ENCODE measurements around the gene ETV3.
A peak's percentile ranks its signal among the peaks of the same experiment; 100 is the strongest.

ETV3 gene

DNA sequence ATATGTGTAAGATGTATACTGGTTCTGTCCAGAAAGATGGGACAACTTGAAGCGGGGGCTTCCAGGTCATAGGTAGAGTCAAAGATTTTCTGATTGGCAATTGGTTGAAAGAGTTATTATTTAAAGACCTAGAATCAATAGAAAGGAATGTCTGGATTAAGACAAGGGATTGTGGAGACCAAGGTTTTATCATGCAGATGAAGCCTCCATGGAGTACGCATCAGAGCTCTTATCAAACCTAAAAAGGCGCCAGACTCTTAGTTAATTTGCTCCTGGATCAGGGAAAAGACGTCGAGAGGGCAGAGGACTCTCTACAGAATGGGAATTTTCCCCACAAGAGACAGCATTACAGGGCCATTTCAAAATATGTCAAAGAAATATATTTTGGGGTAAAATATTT, 23.7 kb upstream of the ETV3 start:
- Histone ChIP-seq H3K27me3 (ENCODE audit: insufficient read depth, low read length) (peaks cover 20% of the 10 kb centered on the region), H3K27ac (ENCODE audit: low read depth, low read length) (no peak overlapping the region)

DNA sequence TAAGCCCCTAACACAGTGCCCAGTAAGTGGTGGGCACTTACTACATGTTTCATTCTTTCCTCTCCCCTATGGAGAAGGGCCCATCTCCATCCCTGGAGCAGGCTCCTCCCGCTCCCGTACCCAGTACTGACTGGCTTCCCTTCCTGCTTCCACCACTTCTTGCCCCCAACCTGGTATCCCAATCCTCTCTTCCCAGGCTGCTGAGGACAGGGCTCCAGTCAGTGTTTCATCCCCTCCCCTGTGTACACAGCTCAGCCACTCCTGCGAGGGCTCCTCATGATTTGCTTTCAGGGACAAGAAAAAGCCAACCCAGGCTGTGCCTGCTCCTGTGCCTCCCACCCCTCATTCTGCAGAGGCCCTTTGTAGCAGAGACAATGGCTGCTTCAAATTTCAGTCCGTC, 20.8 kb upstream of the ETV3 start:
- Histone ChIP-seq H3K4me1 (ENCODE audit: control insufficient read depth, insufficient read depth, low read length, unreplicated experiment) (peaks cover 25% of the 10 kb centered on the region), H2AFZ (ENCODE audit: low read length, unreplicated experiment) (no peak overlapping the region), H3K79me2 (ENCODE audit: control insufficient read depth, insufficient read depth, low read length, unreplicated experiment) (no peaks in the 10 kb centered on the region), H3K27ac (ENCODE audit: low read depth, low read length) (no peak overlapping the region), H3K36me3 (ENCODE audit: insufficient read depth, low read length) (no peaks in the 10 kb centered on the region), H3K4me3 (ENCODE audit: low read depth, low read length) (no peak overlapping the region), H3K27me3 (ENCODE audit: insufficient read depth, low read length) (no peaks in the 10 kb centered on the region)

More for the DNA sequence above, 23.7 kb upstream of the ETV3 start:
- Histone ChIP-seq H3K4me3 (ENCODE audit: low read depth, low read length) (no peak overlapping the region), H3K4me1 (ENCODE audit: control insufficient read depth, insufficient read depth, low read length, unreplicated experiment) (peaks cover 5% of the 10 kb centered on the region), H3K79me2 (ENCODE audit: control insufficient read depth, insufficient read depth, low read length, unreplicated experiment) (no peaks in the 10 kb centered on the region), H2AFZ (ENCODE audit: low read length, unreplicated experiment) (no peak overlapping the region), H3K36me3 (ENCODE audit: insufficient read depth, low read length) (no peaks in the 10 kb centered on the region)

DNA sequence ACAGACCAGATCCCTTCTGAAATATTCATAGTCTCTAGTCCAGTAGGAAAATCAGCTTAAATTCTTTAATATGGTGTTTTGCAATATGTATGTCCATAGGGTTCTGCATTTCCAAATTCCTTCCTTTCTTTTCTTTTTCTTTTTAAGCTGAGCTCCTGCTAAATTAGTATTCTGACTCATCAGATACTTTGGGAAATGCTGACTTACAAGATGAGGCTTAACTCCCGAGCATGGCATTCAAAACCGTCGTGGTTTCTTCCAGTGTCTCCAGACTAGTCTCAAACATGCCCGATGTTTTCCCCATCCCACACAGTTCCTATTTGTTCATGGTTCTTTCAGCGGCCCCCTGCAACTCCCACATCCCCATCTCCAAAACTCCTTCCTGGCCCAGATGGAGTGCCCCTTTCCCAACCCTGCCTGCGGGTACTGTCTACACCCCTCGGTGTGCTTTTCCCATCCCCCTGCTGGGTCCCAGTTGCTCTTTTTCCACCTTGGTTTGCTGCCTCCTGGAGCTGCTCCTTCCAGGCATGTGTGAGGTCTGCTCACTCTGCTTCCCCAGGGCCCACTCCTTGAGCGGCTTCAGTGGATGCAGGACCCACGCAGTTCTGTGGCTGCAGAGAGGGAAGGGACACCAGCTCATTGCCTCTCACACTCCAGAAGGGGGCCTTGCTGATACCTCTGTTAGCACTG, 19.5 kb upstream of the ETV3 start:
- peaks cover 28% of the 10 kb centered on the region for H3K4me1 ChIP-seq (ENCODE audit: control insufficient read depth, insufficient read depth, low read length, unreplicated experiment)
- no peak overlapping the region for H3K4me3 ChIP-seq (ENCODE audit: low read depth, low read length)
- no peaks in the 10 kb centered on the region for H3K27me3 ChIP-seq (ENCODE audit: insufficient read depth, low read length)
- H3K79me2 ChIP-seq (ENCODE audit: control insufficient read depth, insufficient read depth, low read length, unreplicated experiment): no peaks in the 10 kb centered on the region
- no peak overlapping the region for H2AFZ ChIP-seq (ENCODE audit: low read length, unreplicated experiment)
- H3K36me3 ChIP-seq (ENCODE audit: insufficient read depth, low read length): no peaks in the 10 kb centered on the region
- no peak overlapping the region for H3K27ac ChIP-seq (ENCODE audit: low read depth, low read length)

DNA sequence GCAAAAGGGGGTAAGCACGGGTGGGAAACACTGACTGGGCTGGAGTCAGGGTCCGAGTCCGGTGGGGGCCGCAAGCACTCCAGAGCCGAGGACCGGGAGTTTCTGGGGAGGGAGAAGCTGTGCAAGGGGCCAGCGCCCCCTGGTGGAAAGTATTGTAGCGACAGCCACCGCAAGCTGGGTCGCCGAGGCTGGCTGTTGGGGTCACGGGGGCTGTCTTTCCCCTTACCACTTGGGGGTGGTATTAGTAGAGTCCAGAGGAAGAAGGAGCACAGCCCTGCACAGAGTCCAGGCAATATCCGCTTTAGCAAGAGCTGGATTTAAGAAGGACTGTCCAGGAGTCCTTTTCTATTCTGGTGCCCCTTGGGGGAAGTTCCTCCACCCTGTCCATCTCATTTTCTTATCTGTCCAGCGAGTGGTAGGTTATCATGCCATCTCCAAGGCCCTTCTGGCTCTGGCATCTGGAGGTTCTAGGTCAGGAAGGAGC, 17.9 kb upstream of the ETV3 start:
- Histone ChIP-seq H3K79me2 (ENCODE audit: control insufficient read depth, insufficient read depth, low read length, unreplicated experiment) (no peaks in the 10 kb centered on the region), H3K27me3 (ENCODE audit: insufficient read depth, low read length) (no peaks in the 10 kb centered on the region), H3K4me3 (ENCODE audit: low read depth, low read length) (peak overlapping the region; percentile 33), H2AFZ (ENCODE audit: low read length, unreplicated experiment) (no peak overlapping the region), H3K4me1 (ENCODE audit: control insufficient read depth, insufficient read depth, low read length, unreplicated experiment) (peaks cover 28% of the 10 kb centered on the region), H3K27ac (ENCODE audit: low read depth, low read length) (no peak overlapping the region), H3K36me3 (ENCODE audit: insufficient read depth, low read length) (no peaks in the 10 kb centered on the region)

DNA sequence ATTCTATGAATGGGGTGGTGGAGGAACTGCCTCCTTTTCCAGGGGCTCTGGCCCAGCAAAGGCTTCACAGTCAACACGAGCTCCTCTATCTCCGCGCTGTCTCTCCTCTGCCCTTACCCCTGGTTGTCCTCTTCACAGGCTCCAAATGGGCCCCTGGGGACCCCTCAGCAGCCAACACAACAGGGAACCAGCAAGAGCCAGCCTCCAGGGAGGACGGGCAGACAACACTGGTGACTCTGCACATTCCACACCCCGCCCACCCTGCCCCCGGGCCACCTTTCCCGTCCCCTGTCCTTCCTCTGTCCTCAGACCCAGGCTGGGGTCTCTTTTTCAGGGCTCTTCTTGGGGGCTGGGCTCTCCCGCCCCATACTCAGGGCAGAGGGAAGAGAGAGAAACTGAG, 17.5 kb upstream of the ETV3 start:
- Histone ChIP-seq H3K27me3 (ENCODE audit: insufficient read depth, low read length) (no peaks in the 10 kb centered on the region), H3K27ac (ENCODE audit: low read depth, low read length) (no peak overlapping the region), H3K4me1 (ENCODE audit: control insufficient read depth, insufficient read depth, low read length, unreplicated experiment) (peaks cover 28% of the 10 kb centered on the region), H3K4me3 (ENCODE audit: low read depth, low read length) (peak overlapping the region; percentile 33), H3K36me3 (ENCODE audit: insufficient read depth, low read length) (no peaks in the 10 kb centered on the region), H2AFZ (ENCODE audit: low read length, unreplicated experiment) (no peak overlapping the region), H3K79me2 (ENCODE audit: control insufficient read depth, insufficient read depth, low read length, unreplicated experiment) (no peaks in the 10 kb centered on the region)

DNA sequence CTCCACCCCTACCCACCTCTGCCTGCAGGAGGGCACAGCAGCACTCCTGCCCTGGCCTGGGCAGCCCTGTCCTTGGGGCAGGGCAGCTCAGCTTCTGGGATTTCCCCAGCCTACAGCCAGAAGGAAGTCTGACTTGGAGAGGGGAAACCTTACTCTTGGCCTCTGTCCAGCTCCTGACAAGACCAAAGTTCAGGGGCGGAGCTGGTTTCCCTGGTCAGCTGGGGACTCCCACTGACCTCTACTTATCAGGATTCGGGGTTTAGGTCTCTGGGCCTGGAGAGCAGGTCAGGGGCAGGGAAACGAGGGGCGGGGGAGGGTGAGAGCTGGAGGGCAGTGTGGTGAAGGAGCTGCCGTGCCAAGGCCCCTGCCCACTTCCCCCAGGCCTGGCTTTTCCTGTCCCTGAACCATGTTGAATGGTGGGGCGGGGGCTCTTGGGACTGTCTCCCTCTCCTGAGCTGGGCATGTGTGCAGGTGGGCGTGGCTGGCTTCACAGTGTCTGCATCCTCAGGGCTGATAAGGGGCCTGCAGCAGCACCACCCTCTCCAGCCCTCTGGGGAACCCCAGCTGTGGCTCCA, 16.8 kb upstream of the ETV3 start:
- 0 out of 2 replicates have a peak overlapping the region, but pooled peaks have one; percentile 33 for H3K4me3 ChIP-seq (ENCODE audit: low read depth, low read length)
- H3K27me3 ChIP-seq (ENCODE audit: insufficient read depth, low read length): 0 out of 2 replicates have a peak, but pooled peaks cover 2% of the 10 kb centered on the region
- no peaks in the 10 kb centered on the region for H3K36me3 ChIP-seq (ENCODE audit: insufficient read depth, low read length)
- H2AFZ ChIP-seq (ENCODE audit: low read length, unreplicated experiment): no peak overlapping the region
- H3K79me2 ChIP-seq (ENCODE audit: control insufficient read depth, insufficient read depth, low read length, unreplicated experiment): no peaks in the 10 kb centered on the region
- H3K4me1 ChIP-seq (ENCODE audit: control insufficient read depth, insufficient read depth, low read length, unreplicated experiment): peaks cover 28% of the 10 kb centered on the region
- H3K27ac ChIP-seq (ENCODE audit: low read depth, low read length): no peak overlapping the region

DNA sequence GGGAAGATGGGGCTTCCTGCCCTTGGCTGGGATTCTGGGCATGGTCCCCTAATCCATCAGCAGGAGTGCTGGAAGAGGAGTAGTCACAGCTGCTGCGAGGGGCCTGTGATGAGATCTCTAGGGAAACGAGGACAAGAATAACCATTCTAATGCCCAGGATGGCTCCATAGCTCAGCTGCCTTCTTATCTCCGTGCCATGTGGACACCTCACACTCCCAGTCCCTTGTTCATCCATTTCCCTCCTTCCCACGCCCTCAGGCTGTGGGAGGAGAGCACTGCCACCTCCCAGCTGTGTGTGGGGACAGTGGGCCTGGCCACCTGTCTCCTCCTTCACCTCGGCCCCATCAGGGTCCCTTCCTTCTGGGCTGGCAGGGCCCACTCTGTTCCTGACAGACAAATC, 16.1 kb upstream of the ETV3 start:
- Histone ChIP-seq H3K27me3 (ENCODE audit: insufficient read depth, low read length) (0 out of 2 replicates have a peak, but pooled peaks cover 7% of the 10 kb centered on the region), H3K36me3 (ENCODE audit: insufficient read depth, low read length) (no peaks in the 10 kb centered on the region), H3K4me1 (ENCODE audit: control insufficient read depth, insufficient read depth, low read length, unreplicated experiment) (peaks cover 28% of the 10 kb centered on the region), H3K79me2 (ENCODE audit: control insufficient read depth, insufficient read depth, low read length, unreplicated experiment) (no peaks in the 10 kb centered on the region), H3K27ac (ENCODE audit: low read depth, low read length) (no peak overlapping the region), H2AFZ (ENCODE audit: low read length, unreplicated experiment) (no peak overlapping the region), H3K4me3 (ENCODE audit: low read depth, low read length) (no peak overlapping the region)

DNA sequence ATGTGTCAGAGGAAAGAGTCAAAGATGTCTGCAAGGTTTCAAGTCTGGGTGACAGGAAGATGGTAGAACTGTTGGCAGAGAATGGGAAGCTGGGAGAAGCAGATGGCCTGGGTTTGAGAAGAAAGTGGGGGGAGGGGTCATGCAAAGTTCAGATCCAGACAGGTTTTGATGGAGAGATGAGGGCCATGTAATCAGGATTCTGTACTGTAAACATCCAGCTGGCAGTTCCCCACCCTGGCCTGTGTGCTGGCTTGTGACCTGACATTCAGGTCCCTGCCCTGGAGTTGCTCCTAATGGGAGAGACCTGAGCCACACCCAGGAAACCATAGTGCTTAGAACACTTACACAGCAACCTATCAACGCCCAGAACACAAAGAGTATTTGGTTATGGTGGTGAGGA, 15.6 kb upstream of the ETV3 start:
- H3K79me2 ChIP-seq (ENCODE audit: control insufficient read depth, insufficient read depth, low read length, unreplicated experiment): no peaks in the 10 kb centered on the region
- H3K27me3 ChIP-seq (ENCODE audit: insufficient read depth, low read length): 0 out of 2 replicates have a peak, but pooled peaks cover 7% of the 10 kb centered on the region
- H3K27ac ChIP-seq (ENCODE audit: low read depth, low read length): no peak overlapping the region
- H3K36me3 ChIP-seq (ENCODE audit: insufficient read depth, low read length): no peaks in the 10 kb centered on the region
- H3K4me3 ChIP-seq (ENCODE audit: low read depth, low read length): no peak overlapping the region
- H3K4me1 ChIP-seq (ENCODE audit: control insufficient read depth, insufficient read depth, low read length, unreplicated experiment): peaks cover 28% of the 10 kb centered on the region
- no peak overlapping the region for H2AFZ ChIP-seq (ENCODE audit: low read length, unreplicated experiment)

DNA sequence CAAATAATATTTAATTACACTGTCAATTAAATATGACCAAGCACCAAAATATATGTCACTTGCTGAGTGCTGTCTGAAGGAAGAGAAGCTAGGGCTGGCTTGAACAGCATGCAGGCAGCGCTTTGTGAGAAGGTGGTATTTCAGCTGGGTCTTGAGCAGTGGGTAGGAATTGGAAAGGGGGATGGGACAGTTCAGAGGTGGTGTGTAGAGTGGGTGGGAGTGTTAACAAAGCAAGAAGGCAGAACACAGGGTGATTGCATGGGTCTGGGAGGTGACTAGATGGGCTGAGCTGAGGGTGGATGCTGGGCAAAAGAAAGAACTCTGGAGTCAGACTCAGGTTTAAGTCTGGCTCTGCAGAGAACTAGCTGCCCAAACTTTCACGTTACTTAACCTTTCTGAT, 14.3 kb upstream of the ETV3 start:
- no peak overlapping the region for H3K4me3 ChIP-seq (ENCODE audit: low read depth, low read length)
- peaks cover 23% of the 10 kb centered on the region for H3K4me1 ChIP-seq (ENCODE audit: control insufficient read depth, insufficient read depth, low read length, unreplicated experiment)
- 0 out of 2 replicates have a peak, but pooled peaks cover 7% of the 10 kb centered on the region for H3K27me3 ChIP-seq (ENCODE audit: insufficient read depth, low read length)
- H3K27ac ChIP-seq (ENCODE audit: low read depth, low read length): no peak overlapping the region
- H3K36me3 ChIP-seq (ENCODE audit: insufficient read depth, low read length): no peaks in the 10 kb centered on the region
- no peak overlapping the region for H2AFZ ChIP-seq (ENCODE audit: low read length, unreplicated experiment)
- no peaks in the 10 kb centered on the region for H3K79me2 ChIP-seq (ENCODE audit: control insufficient read depth, insufficient read depth, low read length, unreplicated experiment)

DNA sequence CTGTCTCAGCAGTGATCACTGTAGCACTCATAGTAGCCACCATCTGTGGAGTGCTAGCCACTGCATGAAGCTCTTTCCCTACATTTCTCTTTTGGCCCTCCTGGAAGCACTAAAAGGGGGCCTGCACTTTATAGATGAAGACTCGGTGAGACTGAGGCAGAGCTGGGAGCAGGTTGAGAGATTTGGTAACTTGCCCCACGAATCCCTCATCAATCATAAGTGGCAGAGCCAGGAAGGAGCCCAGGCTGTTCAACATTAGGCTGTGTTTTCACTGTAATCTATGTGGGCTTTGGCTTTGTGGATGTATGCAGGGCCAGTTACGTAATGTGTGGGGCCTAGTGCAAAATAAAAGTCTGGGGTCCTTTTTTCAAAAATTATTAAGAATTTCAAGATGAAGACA, 13.3 kb upstream of the ETV3 start:
- Histone ChIP-seq H3K4me3 (ENCODE audit: low read depth, low read length) (no peak overlapping the region), H3K4me1 (ENCODE audit: control insufficient read depth, insufficient read depth, low read length, unreplicated experiment) (peaks cover 23% of the 10 kb centered on the region), H2AFZ (ENCODE audit: low read length, unreplicated experiment) (no peak overlapping the region), H3K36me3 (ENCODE audit: insufficient read depth, low read length) (no peaks in the 10 kb centered on the region), H3K27me3 (ENCODE audit: insufficient read depth, low read length) (0 out of 2 replicates have a peak, but pooled peaks cover 9% of the 10 kb centered on the region), H3K79me2 (ENCODE audit: control insufficient read depth, insufficient read depth, low read length, unreplicated experiment) (no peaks in the 10 kb centered on the region), H3K27ac (ENCODE audit: low read depth, low read length) (no peak overlapping the region)

DNA sequence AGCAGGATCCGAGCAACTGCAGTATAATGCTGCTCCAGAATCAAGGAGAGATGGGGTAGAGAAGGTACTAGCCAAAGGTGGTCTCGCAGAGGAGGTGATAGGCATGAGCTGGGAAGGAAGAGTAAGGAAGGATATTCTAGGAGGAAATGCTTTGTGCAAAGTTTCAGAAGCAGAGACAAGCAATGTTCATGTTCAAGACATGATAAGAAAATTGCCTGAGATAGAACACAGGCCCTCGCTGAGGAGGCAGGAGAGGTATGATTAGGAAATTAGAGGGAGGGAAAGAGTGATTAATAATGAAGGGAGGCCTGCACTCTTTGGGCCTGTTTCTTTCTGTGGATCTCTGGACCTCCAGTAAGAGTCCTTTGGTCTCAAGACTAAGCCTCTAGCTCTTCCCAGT, 12.9 kb upstream of the ETV3 start:
- Histone ChIP-seq H3K4me3 (ENCODE audit: low read depth, low read length) (no peak overlapping the region), H3K27me3 (ENCODE audit: insufficient read depth, low read length) (0 out of 2 replicates have a peak, but pooled peaks cover 13% of the 10 kb centered on the region), H3K79me2 (ENCODE audit: control insufficient read depth, insufficient read depth, low read length, unreplicated experiment) (no peaks in the 10 kb centered on the region), H3K36me3 (ENCODE audit: insufficient read depth, low read length) (no peaks in the 10 kb centered on the region), H3K27ac (ENCODE audit: low read depth, low read length) (no peak overlapping the region), H2AFZ (ENCODE audit: low read length, unreplicated experiment) (no peak overlapping the region), H3K4me1 (ENCODE audit: control insufficient read depth, insufficient read depth, low read length, unreplicated experiment) (peaks cover 19% of the 10 kb centered on the region)

All from ACC112 (cell line).